Measurements from ENCODE around the gene IFNG-AS1.

IFNG-AS1 gene

DNA sequence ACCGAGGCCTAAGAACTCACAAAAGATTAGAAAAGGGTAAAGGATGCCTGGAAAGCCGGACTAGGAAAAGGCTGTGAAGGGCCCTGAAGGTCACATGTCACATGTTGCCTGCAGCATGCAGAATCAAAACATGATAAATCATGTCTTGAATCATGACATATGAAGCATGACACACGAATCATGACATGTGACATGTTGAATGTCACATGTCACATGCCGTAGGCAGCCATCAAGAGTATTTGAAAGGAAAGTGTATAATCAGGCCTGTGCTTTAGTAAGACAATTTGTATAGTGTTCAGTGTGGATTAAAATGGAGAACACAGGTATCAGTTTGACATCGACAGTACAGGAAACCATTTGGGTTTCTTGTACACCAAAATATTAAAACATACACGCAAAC, 30.8 kb downstream of the IFNG-AS1 start:
- no peaks in the 10 kb centered on the region for H3K9me3 ChIP-seq (ENCODE audit: control insufficient read depth, low read length)
- H3K27me3 ChIP-seq (ENCODE audit: control insufficient read depth, insufficient read depth, low read length), result no peaks in the 10 kb centered on the region
- no peaks in the 10 kb centered on the region for H3K36me3 ChIP-seq (ENCODE audit: control insufficient read depth, insufficient read depth, low read length)
- no peaks in the 10 kb centered on the region for H3K4me1 ChIP-seq (ENCODE audit: control insufficient read depth, insufficient read depth, low read length)
- no peak overlapping the region for H3K9ac ChIP-seq (ENCODE audit: low read length)
- H3K4me3 ChIP-seq (ENCODE audit: low read length), result no peak overlapping the region

DNA sequence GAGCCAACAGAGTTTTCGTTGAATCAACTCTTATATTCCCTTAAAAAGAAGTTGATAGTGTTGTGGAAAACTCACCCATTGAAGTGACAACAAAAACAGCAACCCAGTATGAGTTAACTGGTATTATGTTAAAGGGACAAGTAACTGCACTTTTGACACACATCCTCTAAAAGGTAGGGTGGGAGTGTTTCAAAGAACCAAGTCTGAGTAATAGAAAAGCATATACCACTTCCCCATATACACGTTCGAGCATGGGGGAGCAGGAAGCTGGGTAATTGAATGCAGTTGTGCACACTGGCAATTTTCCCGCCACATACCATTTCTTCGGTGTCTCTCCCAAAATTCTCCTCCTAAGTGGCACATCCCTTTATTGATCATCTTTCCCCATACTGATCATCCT, 31.5 kb downstream of the IFNG-AS1 start:
- Histone ChIP-seq H3K9ac (ENCODE audit: low read length) (no peak overlapping the region), H3K9me3 (ENCODE audit: control insufficient read depth, low read length) (no peaks in the 10 kb centered on the region), H3K36me3 (ENCODE audit: control insufficient read depth, insufficient read depth, low read length) (no peaks in the 10 kb centered on the region), H3K27me3 (ENCODE audit: control insufficient read depth, insufficient read depth, low read length) (no peaks in the 10 kb centered on the region), H3K4me1 (ENCODE audit: control insufficient read depth, insufficient read depth, low read length) (no peaks in the 10 kb centered on the region), H3K4me3 (ENCODE audit: low read length) (no peak overlapping the region)

DNA sequence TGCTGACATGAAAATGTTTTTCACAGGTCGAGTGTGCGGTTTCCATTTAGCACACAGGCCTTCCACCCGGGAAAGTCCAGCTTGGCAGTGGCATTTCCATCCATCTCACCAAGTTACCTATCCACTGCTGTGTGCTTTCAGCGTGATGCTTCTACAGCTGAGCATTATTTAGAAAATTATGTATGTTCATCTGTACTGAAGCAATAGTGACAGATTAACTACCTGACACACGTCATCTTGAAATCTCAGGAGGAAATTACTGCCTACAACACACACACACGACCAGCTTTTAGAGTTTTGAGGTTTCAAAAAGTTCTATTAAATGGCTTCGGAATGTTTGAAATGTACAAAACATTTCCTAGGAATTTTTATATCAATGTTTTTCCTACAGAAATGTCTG, 39.4 kb downstream of the IFNG-AS1 start:
- Histone ChIP-seq H3K9ac (ENCODE audit: low read length) (no peak overlapping the region), H3K4me3 (ENCODE audit: low read length) (no peak overlapping the region), H3K4me1 (ENCODE audit: control insufficient read depth, insufficient read depth, low read length) (no peaks in the 10 kb centered on the region), H3K27me3 (ENCODE audit: control insufficient read depth, insufficient read depth, low read length) (no peaks in the 10 kb centered on the region), H3K36me3 (ENCODE audit: control insufficient read depth, insufficient read depth, low read length) (no peaks in the 10 kb centered on the region), H3K9me3 (ENCODE audit: control insufficient read depth, low read length) (no peaks in the 10 kb centered on the region)

DNA sequence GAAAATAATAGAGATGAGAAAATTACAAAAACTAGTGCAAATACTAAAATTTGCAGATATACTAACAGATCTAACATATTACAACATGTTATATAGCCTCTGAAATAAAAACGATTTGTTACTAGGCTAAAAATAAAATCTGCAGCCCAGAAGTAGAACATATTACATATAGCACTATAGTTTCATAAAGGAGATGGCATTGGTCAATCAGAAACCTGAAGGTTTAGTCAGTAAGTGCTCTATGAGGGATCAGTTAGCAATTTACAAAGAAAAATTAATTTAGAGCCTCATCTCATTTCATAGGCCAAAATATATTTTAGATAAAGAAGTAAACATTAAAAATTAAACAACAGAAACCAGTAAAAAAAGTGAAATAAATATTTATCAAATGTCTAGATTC, 41.0 kb downstream of the IFNG-AS1 start:
- Histone ChIP-seq H3K36me3 (ENCODE audit: control insufficient read depth, insufficient read depth, low read length) (no peaks in the 10 kb centered on the region), H3K4me1 (ENCODE audit: control insufficient read depth, insufficient read depth, low read length) (no peaks in the 10 kb centered on the region), H3K9ac (ENCODE audit: low read length) (no peak overlapping the region), H3K9me3 (ENCODE audit: control insufficient read depth, low read length) (no peaks in the 10 kb centered on the region), H3K4me3 (ENCODE audit: low read length) (no peak overlapping the region), H3K27me3 (ENCODE audit: control insufficient read depth, insufficient read depth, low read length) (no peaks in the 10 kb centered on the region)

DNA sequence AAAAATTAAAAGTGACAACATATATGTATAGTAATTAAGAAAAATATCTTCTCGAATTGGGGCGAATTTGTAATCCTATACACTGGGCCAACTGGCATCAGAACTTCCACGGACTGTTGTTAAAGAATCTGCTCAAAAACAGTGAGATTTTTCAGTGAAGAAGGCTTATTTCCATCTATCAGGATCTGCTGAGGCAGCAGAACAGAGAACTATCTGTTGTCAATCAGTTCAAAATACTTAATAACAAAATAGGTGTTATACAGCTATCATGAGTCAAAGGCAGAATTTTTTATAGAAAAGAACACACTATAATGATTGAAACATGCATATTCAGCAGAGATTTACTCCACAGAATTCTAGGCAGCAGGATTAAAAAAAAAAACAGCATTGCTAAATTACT, 41.9 kb downstream of the IFNG-AS1 start:
- Histone ChIP-seq H3K27me3 (ENCODE audit: control insufficient read depth, insufficient read depth, low read length) (no peaks in the 10 kb centered on the region), H3K4me1 (ENCODE audit: control insufficient read depth, insufficient read depth, low read length) (no peaks in the 10 kb centered on the region), H3K4me3 (ENCODE audit: low read length) (no peak overlapping the region), H3K9me3 (ENCODE audit: control insufficient read depth, low read length) (no peaks in the 10 kb centered on the region), H3K9ac (ENCODE audit: low read length) (no peak overlapping the region), H3K36me3 (ENCODE audit: control insufficient read depth, insufficient read depth, low read length) (no peaks in the 10 kb centered on the region)

DNA sequence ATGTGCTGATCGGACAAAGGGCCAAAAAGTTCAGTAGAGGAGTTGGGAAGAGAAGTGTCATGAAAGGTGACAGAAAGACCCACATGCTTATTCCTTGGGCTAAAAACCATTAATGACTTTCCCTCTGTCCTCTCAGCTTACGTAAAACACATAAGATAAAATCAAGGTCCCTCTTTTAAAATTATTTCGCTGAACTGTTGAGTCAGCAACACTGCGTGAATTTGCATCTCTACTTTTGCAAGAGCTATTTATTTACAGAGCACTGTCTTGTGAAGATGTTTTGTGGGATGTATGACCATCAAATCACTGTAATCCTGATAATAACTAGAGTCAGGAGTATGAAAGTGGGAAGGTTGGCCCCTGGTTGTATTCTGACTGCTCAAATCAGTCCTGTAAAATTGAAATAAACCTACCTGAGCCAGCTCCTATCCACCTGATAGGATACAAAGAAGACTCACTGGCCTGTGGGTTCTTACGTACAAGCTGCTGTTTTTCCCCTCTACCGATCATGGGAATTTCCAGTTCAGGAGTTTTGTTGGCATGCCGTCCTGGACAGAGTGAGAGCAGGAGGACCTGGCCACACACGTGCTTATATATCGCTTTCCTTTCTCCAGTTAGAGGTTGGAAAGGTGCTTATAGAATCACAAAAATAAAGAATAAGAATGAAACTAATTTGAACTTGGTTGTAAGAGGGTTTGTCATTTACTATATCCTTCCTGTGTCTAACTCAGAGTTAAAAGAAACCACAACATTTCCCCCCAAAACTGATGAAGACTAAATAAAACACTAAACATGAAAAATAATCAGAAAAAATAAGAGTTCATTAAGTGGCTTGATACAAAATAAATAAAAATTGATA, 42.9 kb downstream of the IFNG-AS1 start:
- no peaks in the 10 kb centered on the region for H3K9me3 ChIP-seq (ENCODE audit: control insufficient read depth, low read length)
- H3K4me1 ChIP-seq (ENCODE audit: control insufficient read depth, insufficient read depth, low read length), result no peaks in the 10 kb centered on the region
- no peaks in the 10 kb centered on the region for H3K36me3 ChIP-seq (ENCODE audit: control insufficient read depth, insufficient read depth, low read length)
- no peak overlapping the region for H3K4me3 ChIP-seq (ENCODE audit: low read length)
- H3K27me3 ChIP-seq (ENCODE audit: control insufficient read depth, insufficient read depth, low read length), result no peaks in the 10 kb centered on the region
- H3K9ac ChIP-seq (ENCODE audit: low read length), result no peak overlapping the region

DNA sequence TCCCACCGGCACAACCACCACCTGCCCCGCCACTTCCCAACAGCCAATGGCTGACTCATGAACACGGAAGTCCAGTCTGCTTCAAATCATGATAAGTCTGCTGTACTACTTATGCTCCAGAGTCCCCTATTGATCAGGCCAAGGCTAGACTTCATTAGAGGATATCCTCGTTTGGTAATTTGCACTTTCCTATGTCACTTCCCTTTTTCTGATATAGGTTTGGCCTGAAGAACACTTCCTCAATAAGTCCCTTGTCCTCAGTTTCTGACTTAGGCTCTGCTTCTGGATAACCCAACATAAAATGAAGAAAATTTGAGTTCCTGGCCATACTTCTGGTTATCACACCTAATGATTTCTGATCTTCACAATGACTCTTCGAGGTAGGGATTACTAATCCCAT, 45.3 kb downstream of the IFNG-AS1 start:
- no peaks in the 10 kb centered on the region for H3K9me3 ChIP-seq (ENCODE audit: control insufficient read depth, low read length)
- no peaks in the 10 kb centered on the region for H3K4me1 ChIP-seq (ENCODE audit: control insufficient read depth, insufficient read depth, low read length)
- H3K36me3 ChIP-seq (ENCODE audit: control insufficient read depth, insufficient read depth, low read length), result no peaks in the 10 kb centered on the region
- H3K4me3 ChIP-seq (ENCODE audit: low read length), result no peak overlapping the region
- no peaks in the 10 kb centered on the region for H3K27me3 ChIP-seq (ENCODE audit: control insufficient read depth, insufficient read depth, low read length)
- no peak overlapping the region for H3K9ac ChIP-seq (ENCODE audit: low read length)

DNA sequence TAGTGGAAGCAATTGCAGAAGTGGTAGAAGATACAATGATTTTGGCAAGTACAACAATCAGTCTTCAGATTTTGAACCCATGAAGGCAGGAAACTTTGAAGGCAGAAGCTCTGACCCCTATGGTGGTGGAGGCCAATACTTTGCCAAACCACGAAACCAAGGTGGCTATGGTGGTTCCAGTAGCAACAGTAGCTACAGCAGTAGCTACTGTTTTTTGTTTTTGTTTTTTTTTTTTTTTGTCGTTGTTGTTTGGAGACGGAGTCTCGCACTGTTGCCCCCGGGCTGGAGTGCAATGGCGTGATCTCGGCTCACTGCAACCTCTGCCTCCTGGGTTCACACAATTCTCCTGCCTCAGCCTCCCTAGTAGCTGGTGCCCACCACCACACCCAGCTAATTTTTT, 47.4 kb downstream of the IFNG-AS1 start:
- Histone ChIP-seq H3K9me3 (ENCODE audit: control insufficient read depth, low read length) (no peaks in the 10 kb centered on the region), H3K9ac (ENCODE audit: low read length) (no peak overlapping the region), H3K36me3 (ENCODE audit: control insufficient read depth, insufficient read depth, low read length) (no peaks in the 10 kb centered on the region), H3K4me3 (ENCODE audit: low read length) (no peak overlapping the region), H3K27me3 (ENCODE audit: control insufficient read depth, insufficient read depth, low read length) (no peaks in the 10 kb centered on the region), H3K4me1 (ENCODE audit: control insufficient read depth, insufficient read depth, low read length) (no peaks in the 10 kb centered on the region)

DNA sequence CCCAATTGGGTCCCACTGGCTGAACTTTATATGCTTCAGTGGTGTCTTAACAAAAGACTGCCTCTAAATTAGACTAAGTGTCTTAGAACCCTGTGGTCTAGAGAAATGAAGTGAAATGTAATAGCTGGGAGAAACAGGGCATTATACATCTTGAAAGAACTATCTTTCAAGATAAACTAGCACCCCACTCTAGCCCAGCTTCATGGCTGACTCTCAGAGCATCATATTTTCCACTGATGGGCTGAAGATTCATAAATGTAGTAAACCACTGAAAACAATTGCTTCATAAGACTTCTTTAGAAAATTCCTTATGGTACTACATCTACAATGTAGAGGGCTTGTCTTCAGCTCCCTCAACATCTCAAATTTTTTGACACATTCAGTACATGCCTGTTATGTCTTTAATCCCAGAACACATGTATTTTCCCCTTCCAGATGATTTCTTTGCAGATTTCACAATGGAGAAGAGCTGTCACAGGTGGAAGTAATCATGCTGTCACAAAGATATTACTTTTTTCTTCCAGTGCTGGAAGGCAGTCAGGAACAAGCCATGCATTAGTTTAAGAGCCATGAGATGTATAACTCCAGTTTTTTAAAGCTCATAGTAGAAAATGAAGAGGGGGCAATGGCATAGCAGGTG, 48.5 kb downstream of the IFNG-AS1 start:
- H3K36me3 ChIP-seq (ENCODE audit: control insufficient read depth, insufficient read depth, low read length), result no peaks in the 10 kb centered on the region
- H3K4me3 ChIP-seq (ENCODE audit: low read length), result no peak overlapping the region
- no peaks in the 10 kb centered on the region for H3K9me3 ChIP-seq (ENCODE audit: control insufficient read depth, low read length)
- H3K27me3 ChIP-seq (ENCODE audit: control insufficient read depth, insufficient read depth, low read length), result no peaks in the 10 kb centered on the region
- no peaks in the 10 kb centered on the region for H3K4me1 ChIP-seq (ENCODE audit: control insufficient read depth, insufficient read depth, low read length)
- no peak overlapping the region for H3K9ac ChIP-seq (ENCODE audit: low read length)

DNA sequence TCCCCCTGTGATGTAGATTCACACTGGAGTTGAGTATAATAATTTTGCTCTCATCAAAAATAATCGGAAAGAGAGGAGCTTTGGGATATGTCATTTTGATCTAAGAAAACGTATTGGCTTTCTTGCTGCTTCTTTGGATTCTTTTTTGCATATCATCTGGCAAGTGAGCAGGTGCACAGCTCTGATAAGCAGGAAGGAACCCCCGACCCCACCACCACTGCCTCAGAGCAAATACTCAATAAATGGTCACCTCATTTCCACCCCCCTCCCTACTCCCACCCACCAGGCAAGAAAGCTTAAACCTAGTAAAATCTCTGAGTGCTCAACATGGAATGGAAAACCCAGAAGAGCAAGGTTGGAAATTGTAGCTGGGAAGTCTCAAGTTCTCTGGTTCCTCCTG, 49.4 kb downstream of the IFNG-AS1 start:
- Histone ChIP-seq H3K9ac (ENCODE audit: low read length) (no peak overlapping the region), H3K9me3 (ENCODE audit: control insufficient read depth, low read length) (no peaks in the 10 kb centered on the region), H3K4me3 (ENCODE audit: low read length) (no peak overlapping the region), H3K4me1 (ENCODE audit: control insufficient read depth, insufficient read depth, low read length) (no peaks in the 10 kb centered on the region), H3K27me3 (ENCODE audit: control insufficient read depth, insufficient read depth, low read length) (no peaks in the 10 kb centered on the region), H3K36me3 (ENCODE audit: control insufficient read depth, insufficient read depth, low read length) (no peaks in the 10 kb centered on the region)

DNA sequence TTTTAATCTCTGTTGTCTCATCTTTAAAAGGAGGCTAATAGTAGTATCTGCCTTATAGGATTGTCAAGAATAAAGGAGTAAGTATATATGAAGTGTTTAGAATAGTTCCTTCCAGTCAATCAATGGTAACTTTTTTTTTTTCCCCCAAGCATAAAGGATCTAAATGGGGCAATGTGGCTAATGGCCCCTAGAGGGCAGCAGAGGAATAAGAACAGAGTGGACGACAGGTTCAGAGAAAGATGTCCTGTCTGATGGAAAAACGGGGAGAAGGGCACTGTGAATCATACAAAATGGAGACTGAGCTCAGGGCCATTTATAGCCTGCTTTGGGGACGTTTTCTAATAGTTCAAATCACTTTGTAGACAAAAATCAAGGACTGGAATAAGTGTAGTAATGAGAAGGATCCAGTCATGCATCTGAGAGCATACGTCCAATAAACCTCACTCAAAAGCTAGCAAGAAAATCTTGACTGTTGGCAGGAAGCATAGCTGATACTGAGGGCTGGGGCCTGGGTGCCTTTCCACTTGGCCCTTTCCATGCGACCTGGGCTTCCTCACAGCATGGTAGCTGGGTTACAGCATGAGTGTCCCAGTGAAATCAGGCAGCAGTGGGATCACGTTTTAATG, 51.3 kb downstream of the IFNG-AS1 start:
- H3K4me3 ChIP-seq (ENCODE audit: low read length), result no peak overlapping the region
- no peak overlapping the region for H3K9ac ChIP-seq (ENCODE audit: low read length)
- H3K27me3 ChIP-seq (ENCODE audit: control insufficient read depth, insufficient read depth, low read length), result no peaks in the 10 kb centered on the region
- H3K4me1 ChIP-seq (ENCODE audit: control insufficient read depth, insufficient read depth, low read length), result no peaks in the 10 kb centered on the region
- no peaks in the 10 kb centered on the region for H3K9me3 ChIP-seq (ENCODE audit: control insufficient read depth, low read length)
- no peaks in the 10 kb centered on the region for H3K36me3 ChIP-seq (ENCODE audit: control insufficient read depth, insufficient read depth, low read length)

DNA sequence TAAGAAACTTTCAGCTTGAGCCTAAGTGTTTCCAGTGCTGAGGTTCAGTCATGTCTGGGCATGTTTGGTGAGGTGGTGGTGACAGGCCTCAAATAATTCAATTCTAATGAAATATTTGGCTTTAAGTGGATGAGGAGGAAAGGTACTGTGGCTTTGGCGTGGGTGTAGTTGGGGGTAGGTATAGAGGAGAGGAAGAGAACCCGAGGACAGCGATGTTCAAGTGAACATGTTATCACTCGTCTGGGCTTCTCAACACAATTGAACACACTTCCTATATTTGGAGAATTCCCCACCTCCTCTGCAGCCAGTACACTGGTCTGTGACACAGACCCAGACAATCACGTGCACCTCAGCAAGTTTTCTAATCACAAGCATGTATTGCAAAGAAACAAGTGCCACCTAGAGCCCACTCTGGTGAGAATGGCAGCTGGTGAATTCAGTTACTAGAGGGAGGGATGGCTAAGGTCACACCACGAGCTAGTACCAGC, 53.0 kb downstream of the IFNG-AS1 start:
- Histone ChIP-seq H3K4me3 (ENCODE audit: low read length) (no peak overlapping the region), H3K27me3 (ENCODE audit: control insufficient read depth, insufficient read depth, low read length) (no peaks in the 10 kb centered on the region), H3K9me3 (ENCODE audit: control insufficient read depth, low read length) (no peaks in the 10 kb centered on the region), H3K9ac (ENCODE audit: low read length) (no peak overlapping the region), H3K4me1 (ENCODE audit: control insufficient read depth, insufficient read depth, low read length) (no peaks in the 10 kb centered on the region), H3K36me3 (ENCODE audit: control insufficient read depth, insufficient read depth, low read length) (no peaks in the 10 kb centered on the region)

All from mucosa of stomach (tissue), 1 donor.